Lung (tissue), 12 donors: ENCODE data around the gene FRMD5. TPM values are rescaled to one million over a fixed set of nuclear protein-coding genes. Genes with fewer than 3 reads are reported as not detected.

Source experiments
- ATAC-seq: fragments of 200-7000 bp; cut with Tn5 transposase; one replicate; pipeline ENCODE4 v1.9.1; 2020; ENCODE audit warnings: moderate number of reproducible peaks; ENCODE audit not compliant: insufficient read depth, low FRiP score
- DNase-seq, 3 donors: peaks; one replicate each; pipeline ENCODE4 v3.0.0-alpha.2; 2013 to 2017
- H3K27ac ChIP-seq, 2 donors: one replicate each; pipeline ENCODE4 v1.5.1; 2013; ENCODE audit warnings: mild to moderate bottlenecking in 2 of 2, moderate library complexity in 2 of 2, control low read depth in 1 of 2, inconsistent platforms in 1 of 2, low read depth in 1 of 2, low read length in 1 of 2
- H3K27me3 ChIP-seq, 3 donors: one replicate each; pipeline ENCODE4 v1.5.1; 2013; ENCODE audit warnings: low read length in 2 of 3; ENCODE audit not compliant: control insufficient read depth in 3 of 3, insufficient read depth in 3 of 3
- H3K36me3 ChIP-seq, 4 donors: one replicate each; pipeline ENCODE4 v1.5.1; 2013; ENCODE audit warnings: low read length in 4 of 4, mild to moderate bottlenecking in 1 of 4, moderate library complexity in 1 of 4; ENCODE audit not compliant: control insufficient read depth in 4 of 4, insufficient read depth in 4 of 4
- H3K4me1 ChIP-seq, 5 donors: one replicate each; pipeline ENCODE4 v1.5.1; 2013; ENCODE audit warnings: low read length in 5 of 5, mild to moderate bottlenecking in 2 of 5, moderate library complexity in 1 of 5; ENCODE audit not compliant: control insufficient read depth in 5 of 5, insufficient read depth in 5 of 5
- H3K4me3 ChIP-seq: one replicate; pipeline ENCODE4 v1.5.1; 2013; ENCODE audit warnings: mild to moderate bottlenecking, control low read depth, moderate library complexity
- H3K9ac ChIP-seq, 2 donors: one replicate each; pipeline ENCODE4 v1.5.1; 2013; ENCODE audit warnings: low read length in 2 of 2, control low read depth in 1 of 2; ENCODE audit not compliant: insufficient read depth in 1 of 2
- H3K9me3 ChIP-seq, 4 donors: one replicate each; pipeline ENCODE4 v1.5.1; 2013; ENCODE audit warnings: low read length in 3 of 4, mild to moderate bottlenecking in 1 of 4, moderate library complexity in 1 of 4; ENCODE audit not compliant: control insufficient read depth in 4 of 4, insufficient read depth in 3 of 4
- CTCF ChIP-seq: IDR thresholded peaks from 2 replicates; pipeline ENCODE4 v1.5.1; 2012; ENCODE audit warnings: mild to moderate bottlenecking; ENCODE audit errors: control extremely low read depth, extremely low read depth
- WGBS, 2 donors: extraction: QIAGEN DNeasy Blood & Tissue Kit; methylation state at CpG; one replicate each; pipeline ENCODE4 v1.1.7; 2013; 5-methylcytosine and 5-hydroxymethylcytosine counted together
- polyA plus RNA-seq, 2 donors: library from polyadenylated mRNA; stranded (reverse); fragments of 200-250 nt; gene quantifications; one replicate each; pipeline ENCODE4 v1.2.1, GENCODE V29; 2013
- total RNA-seq, 2 donors: library from RNA; depleted of rRNA in 1 of 2; stranded (reverse); fragments of >200 nt in 1 of 2; gene quantifications; one replicate each; pipeline ENCODE4 v1.2.1, GENCODE V29; 2014 to 2021
- donor health status: control.
- donor health status: control.
- donor health status: Bipolar disorder and iron deficiency.
- donor health status: healthy.
- donor health status: DM: yes; HTN: yes; CAD: no.

Gene FRMD5
- total and polyA plus RNA-seq, 4 donors, result 0.10 to 1.1 (median 0.67) TPM

- Histone ChIP-seq H3K4me1 (no peaks in the 10 kb centered on the region), H3K9ac (no peak overlapping the region), H3K4me3 (no peak overlapping the region), H3K27me3 (no peaks in the 10 kb centered on the region), H3K27ac (no peak overlapping the region), H3K36me3 (no peaks in the 10 kb centered on the region), H3K9me3 (no peaks in the 10 kb centered on the region)
- DNase-seq (no peak), ATAC-seq (no peak)
- TF ChIP-seq CTCF, result no peak
- 76 to 79% methylated on average over 3 of the region's 3 CpGs for WGBS, 2 donors
Measured at GRCh38 chr15:44219073-44219472, 24.0 kb upstream of the FRMD5 start.

GRCh38 chr15:44216958-44217357 lies 21.9 kb upstream of the FRMD5 start:
- Histone ChIP-seq H3K9ac (no peak overlapping the region), H3K27me3 (no peaks in the 10 kb centered on the region), H3K4me1 (no peaks in the 10 kb centered on the region), H3K36me3 (no peaks in the 10 kb centered on the region), H3K27ac (no peak overlapping the region), H3K4me3 (no peak overlapping the region), H3K9me3 (no peaks in the 10 kb centered on the region)
- ATAC-seq, result no peak
- TF ChIP-seq CTCF, result no peak
- WGBS, 2 donors, result 63 to 78% methylated on average over 1 of the region's 1 CpG
- DNase-seq, result no peak

- no peaks in the 10 kb centered on the region for H3K4me1 ChIP-seq
- no peaks in the 10 kb centered on the region for H3K9me3 ChIP-seq
- no peak overlapping the region for H3K27ac ChIP-seq
- DNase-seq (no peak), ATAC-seq (no peak)
- no peaks in the 10 kb centered on the region for H3K27me3 ChIP-seq
- TF ChIP-seq CTCF, result no peak
- H3K9ac ChIP-seq, result no peak overlapping the region
- no peaks in the 10 kb centered on the region for H3K36me3 ChIP-seq
- WGBS, 2 donors, result 74% methylated on average over 3 of the region's 3 CpGs
- no peak overlapping the region for H3K4me3 ChIP-seq
Measured at GRCh38 chr15:44215594-44215993, 20.5 kb upstream of the FRMD5 start.

- Histone ChIP-seq H3K27ac (no peak overlapping the region), H3K9ac (no peak overlapping the region), H3K4me1 (no peaks in the 10 kb centered on the region), H3K36me3 (no peaks in the 10 kb centered on the region), H3K4me3 (no peak overlapping the region), H3K27me3 (peaks cover 0 to 2% (median 0%) of the 10 kb centered on the region in 3 donors), H3K9me3 (no peaks in the 10 kb centered on the region)
- no peak for TF ChIP-seq CTCF
- whole genome bisulfite sequencing, 2 donors, result 88 to 94% methylated on average over 2 of the region's 2 CpGs
- ATAC-seq, result no peak
- no peak for DNase-seq
Measured at GRCh38 chr15:44208956-44209355, 13.9 kb upstream of the FRMD5 start.
